Bladder microvascular endothelial cell (primary cell): Measurements from ENCODE around the gene SOS1. TPM values are rescaled to one million over a fixed set of nuclear protein-coding genes. Genes with fewer than 3 reads are reported as not detected.

ENCODE experiments used
- total RNA-seq: library from RNA; depleted of rRNA; stranded (reverse); fragments of >200 nt; gene quantifications from 2 replicates; pipeline ENCODE4 v1.2.3, GENCODE V29; 2014

SOS1 gene
- total RNA-seq: 11.5 and 34.2 TPM in 2 replicates

DNA sequence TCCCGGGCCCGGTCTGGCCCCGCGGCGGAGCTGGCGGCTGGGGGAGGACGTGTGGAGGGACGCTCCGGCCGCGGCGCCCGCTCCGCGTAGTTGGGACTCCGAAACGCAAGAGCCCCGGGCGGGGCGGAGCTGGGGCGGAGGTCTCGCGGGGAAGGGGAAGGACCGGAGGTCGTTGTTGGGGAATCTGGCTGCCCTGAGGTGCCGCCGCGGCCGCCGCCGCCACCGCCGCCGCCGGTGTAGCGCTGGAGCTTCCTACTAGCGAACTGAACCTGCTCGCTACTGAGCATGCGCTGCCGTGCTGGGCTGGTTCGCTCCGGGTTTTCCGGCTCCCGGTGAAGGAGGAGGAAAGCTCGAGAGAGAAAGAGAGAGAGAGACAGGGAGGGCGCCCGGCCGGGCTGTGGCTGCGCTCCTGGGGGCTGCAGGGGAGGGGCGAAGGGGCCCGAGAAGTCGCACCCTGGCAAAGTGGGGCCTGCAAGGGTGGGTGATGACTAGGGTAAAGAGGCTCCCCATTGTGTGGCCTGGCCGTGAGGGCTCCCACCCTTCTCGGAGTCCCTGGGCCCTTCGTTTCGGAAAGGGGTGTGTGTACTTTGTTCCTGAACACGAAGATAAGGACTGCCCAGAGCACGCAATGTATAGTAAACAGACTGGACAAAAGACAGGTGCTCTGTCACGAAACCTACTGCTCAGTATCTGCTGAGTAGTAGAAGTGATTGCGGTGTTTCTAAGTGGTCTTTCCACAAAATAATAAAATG lies at the start of gene SOS1:
Gene SOS1, minus strand, starts transcription at position 281 of the 752 bp plus-strand sequence. CDS start 629 bp downstream, outside the sequence.

Other genes with a start within 250 kb of the SOS1 start
- 15.1 and 26.4 TPM in 2 replicates for gene DHX57, start 245.1 kb downstream of the SOS1 start, total RNA-seq
- 8.7 and 8.9 TPM in 2 replicates for gene MORN2, start 245.1 kb downstream of the SOS1 start, total RNA-seq
- gene ARHGEF33, start 231.2 kb downstream of the SOS1 start, total RNA-seq: 0.13 and 0.16 TPM in 2 replicates
- gene CDKL4, start 122.9 kb upstream of the SOS1 start, total RNA-seq: 0.16 and 0.19 TPM in 2 replicates